Measurements from ENCODE around the gene MAEA.

Gene MAEA

DNA sequence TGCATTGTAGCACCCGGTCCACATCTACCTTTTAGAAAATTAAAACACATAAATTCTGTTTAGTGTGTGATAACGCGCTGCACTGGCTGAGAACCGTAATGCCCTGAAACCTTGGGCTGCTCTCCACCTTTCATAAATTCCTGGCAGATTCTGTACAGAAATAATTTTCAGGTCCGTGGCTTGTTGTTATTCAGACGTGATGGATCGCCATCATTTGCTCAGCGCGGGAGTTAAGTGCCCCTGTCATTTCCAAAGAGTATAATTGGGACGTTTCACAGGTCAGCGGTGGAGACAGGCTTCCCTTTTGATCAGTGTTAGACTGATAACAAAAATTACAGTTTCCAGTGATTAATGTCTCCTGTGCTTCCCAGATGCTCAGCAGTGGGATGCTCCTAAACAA lies 73.8 kb downstream of the MAEA start:
- Histone ChIP-seq H3K36me3 (replicated peaks in 1 of 2; ENCODE audit: control insufficient read depth in 2 of 2, insufficient read depth in 2 of 2, low read length in 2 of 2) (peaks cover 0 to 15% of the 10 kb centered on the region in 2 donors), H3K14ac (ENCODE audit: low read length) (no peak overlapping the region), H3K4me3 (ENCODE audit: low read length in 2 of 2) (no peak overlapping the region), H3K4me1 (ENCODE audit: control insufficient read depth in 2 of 2, insufficient read depth in 1 of 2, low read depth in 1 of 2, low read length in 2 of 2) (no peaks in the 10 kb centered on the region), H2BK5ac (ENCODE audit: low read length) (no peak overlapping the region), H3K79me1 (ENCODE audit: low read depth, low read length) (peaks cover 5% of the 10 kb centered on the region), H2BK12ac (ENCODE audit: low read length) (no peak overlapping the region), H2AK5ac (ENCODE audit: low read depth, low read length) (no peak overlapping the region), H2BK15ac (ENCODE audit: low read length) (no peak overlapping the region), H2AFZ (ENCODE audit: low read length) (no peak overlapping the region), H3K4ac (ENCODE audit: low read length) (no peak overlapping the region), H3K27me3 (ENCODE audit: control insufficient read depth in 3 of 3, insufficient read depth in 3 of 3, low read depth in 1 of 3, low read length in 3 of 3) (no peaks in the 10 kb centered on the region), H3K18ac (ENCODE audit: low read length) (no peak overlapping the region), H4K8ac (ENCODE audit: low read depth, low read length) (no peak overlapping the region), H3K4me2 (ENCODE audit: insufficient read depth, low read length, poor library complexity, severe bottlenecking) (no peak overlapping the region), H2BK120ac (ENCODE audit: low read depth, low read length) (no peak overlapping the region), H3K23ac (ENCODE audit: low read depth, low read length, poor library complexity) (no peak overlapping the region), H3K27ac (replicated peaks; ENCODE audit: low read length) (no peak overlapping the region), H3K9me3 (replicated peaks in 1 of 2; ENCODE audit: control insufficient read depth in 2 of 2, insufficient read depth in 1 of 2, low read depth in 1 of 2, low read length in 2 of 2) (no peaks in the 10 kb centered on the region), H3K9ac (ENCODE audit: low read depth, low read length, poor library complexity) (no peak overlapping the region), H4K91ac (ENCODE audit: low read depth, low read length, poor library complexity) (no peak overlapping the region)
- no CpG with 5 or more reads among the region's 11 CpGs for WGBS, 2 donors (ENCODE audit: extremely low coverage in 2 of 2, insufficient read length in 2 of 2, insufficient replicate concordance in 1 of 2)
- no peak for DNase-seq (ENCODE audit: low spot score)

DNA sequence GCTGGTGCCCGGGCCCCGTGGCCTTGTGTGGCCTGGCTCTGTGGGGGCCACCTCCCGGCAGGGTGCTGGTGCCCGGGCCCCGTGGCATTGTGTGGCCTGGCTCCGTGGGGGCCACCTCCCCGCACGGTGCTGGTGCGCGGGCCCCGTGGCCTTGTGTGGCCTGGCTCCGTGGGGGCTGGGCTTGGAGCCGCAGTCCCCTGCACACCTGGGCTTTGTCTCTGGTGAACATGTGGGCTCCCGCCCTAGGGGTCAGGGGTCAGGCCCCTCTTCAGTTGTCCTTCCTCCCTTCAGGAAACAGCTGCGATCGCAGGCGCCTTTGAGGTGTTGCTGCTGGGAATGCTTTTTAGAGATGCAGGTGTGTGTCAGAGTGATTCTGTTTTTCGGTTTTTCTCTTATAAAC lies 74.5 kb downstream of the MAEA start:
- H2BK5ac ChIP-seq (ENCODE audit: low read length), result no peak overlapping the region
- peak overlapping the region; percentile 50 for H3K9ac ChIP-seq (ENCODE audit: low read depth, low read length, poor library complexity)
- peaks cover 5% of the 10 kb centered on the region for H3K79me1 ChIP-seq (ENCODE audit: low read depth, low read length)
- no CpG with 5 or more reads among the region's 18 CpGs for WGBS, 2 donors (ENCODE audit: extremely low coverage in 2 of 2, insufficient read length in 2 of 2, insufficient replicate concordance in 1 of 2)
- no peak overlapping the region for H3K27ac ChIP-seq (replicated peaks; ENCODE audit: low read length)
- no peak overlapping the region for H3K4me2 ChIP-seq (ENCODE audit: insufficient read depth, low read length, poor library complexity, severe bottlenecking)
- no peaks in the 10 kb centered on the region for H3K4me1 ChIP-seq (ENCODE audit: control insufficient read depth in 2 of 2, insufficient read depth in 1 of 2, low read depth in 1 of 2, low read length in 2 of 2)
- no peak overlapping the region for H2BK15ac ChIP-seq (ENCODE audit: low read length)
- no peak overlapping the region for H2BK12ac ChIP-seq (ENCODE audit: low read length)
- no peak overlapping the region for H2BK120ac ChIP-seq (ENCODE audit: low read depth, low read length)
- no peak overlapping the region for H3K18ac ChIP-seq (ENCODE audit: low read length)
- no peak overlapping the region for H3K4ac ChIP-seq (ENCODE audit: low read length)
- no peaks in the 10 kb centered on the region for H3K27me3 ChIP-seq (ENCODE audit: control insufficient read depth in 3 of 3, insufficient read depth in 3 of 3, low read depth in 1 of 3, low read length in 3 of 3)
- H3K36me3 ChIP-seq (replicated peaks in 1 of 2; ENCODE audit: control insufficient read depth in 2 of 2, insufficient read depth in 2 of 2, low read length in 2 of 2), result peaks cover 0 to 9% of the 10 kb centered on the region in 2 donors
- H4K91ac ChIP-seq (ENCODE audit: low read depth, low read length, poor library complexity), result no peak overlapping the region
- no peak for DNase-seq (ENCODE audit: low spot score)
- H3K23ac ChIP-seq (ENCODE audit: low read depth, low read length, poor library complexity), result no peak overlapping the region
- H3K4me3 ChIP-seq (ENCODE audit: low read length in 2 of 2), result no peak overlapping the region
- no peak overlapping the region for H2AK5ac ChIP-seq (ENCODE audit: low read depth, low read length)
- H3K9me3 ChIP-seq (replicated peaks in 1 of 2; ENCODE audit: control insufficient read depth in 2 of 2, insufficient read depth in 1 of 2, low read depth in 1 of 2, low read length in 2 of 2), result no peaks in the 10 kb centered on the region
- no peak overlapping the region for H4K8ac ChIP-seq (ENCODE audit: low read depth, low read length)
- no peak overlapping the region for H2AFZ ChIP-seq (ENCODE audit: low read length)
- no peak overlapping the region for H3K14ac ChIP-seq (ENCODE audit: low read length)

DNA sequence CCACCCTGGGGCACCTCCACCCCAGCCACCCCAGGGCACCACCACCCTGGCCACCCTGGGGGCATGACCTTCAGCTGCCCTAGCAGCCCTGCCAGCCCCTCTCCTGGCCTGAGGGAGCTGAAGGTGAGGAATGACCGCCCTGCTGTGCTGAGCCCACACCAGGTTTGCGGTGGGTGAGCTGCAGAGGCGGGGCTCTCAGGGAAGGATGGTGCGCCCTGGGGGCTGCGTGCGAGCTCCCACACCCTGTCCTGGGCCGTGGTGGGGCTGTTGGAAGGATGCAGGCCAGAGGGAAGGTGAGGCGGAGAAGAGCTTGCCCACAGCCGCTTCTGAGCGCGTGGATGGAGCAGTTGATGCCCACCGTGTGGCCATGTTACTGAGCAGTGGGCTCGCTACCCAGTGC lies 75.1 kb downstream of the MAEA start:
- no peak overlapping the region for H3K18ac ChIP-seq (ENCODE audit: low read length)

DNA sequence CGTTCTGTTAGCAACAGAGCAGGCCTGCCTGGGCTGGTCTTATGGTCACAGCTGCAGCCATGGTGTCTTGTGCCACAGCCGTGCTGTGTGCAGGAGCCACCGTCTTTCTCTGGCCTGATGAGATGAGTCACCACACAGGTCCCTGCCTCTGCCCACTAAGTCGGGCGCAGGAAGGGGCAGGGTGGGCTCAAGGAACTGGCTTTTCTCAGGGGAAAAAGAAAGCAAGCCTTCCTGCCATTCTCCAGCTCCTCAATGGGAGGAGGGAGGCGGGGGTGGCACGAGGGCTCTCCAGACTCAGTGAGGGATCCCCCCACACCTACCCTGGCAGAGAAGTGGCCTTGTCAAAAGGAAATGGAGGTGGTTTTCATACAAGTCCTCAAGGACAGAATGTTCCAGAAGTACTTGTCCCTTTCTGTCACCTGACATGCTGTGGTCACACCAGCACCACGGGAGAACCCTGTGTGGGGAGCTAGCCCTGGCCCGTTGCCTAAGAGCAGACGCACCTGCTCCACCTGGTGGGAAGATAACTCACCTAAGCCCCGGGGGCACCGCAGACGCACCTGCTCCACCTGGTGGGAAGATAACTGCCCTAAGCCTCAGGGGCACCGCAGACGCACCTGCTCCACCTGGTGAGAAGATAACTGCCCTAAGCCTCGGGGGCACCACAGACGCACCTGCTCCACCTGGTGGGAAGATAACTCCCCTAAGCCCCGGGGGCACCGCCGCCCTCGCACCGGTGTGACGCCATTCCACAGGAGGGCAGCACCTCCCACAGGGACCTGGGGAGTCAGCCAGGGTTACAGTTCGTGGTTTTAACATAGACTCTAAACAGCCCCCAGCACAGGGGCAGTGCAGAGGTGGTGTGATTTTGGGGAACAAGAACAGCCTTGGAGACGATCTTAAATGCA lies 75.8 kb downstream of the MAEA start:
- Histone ChIP-seq H3K23ac (ENCODE audit: low read depth, low read length, poor library complexity) (no peak overlapping the region), H2AFZ (ENCODE audit: low read length) (no peak overlapping the region), H3K4me3 (ENCODE audit: low read length in 2 of 2) (no peak overlapping the region), H2BK120ac (ENCODE audit: low read depth, low read length) (no peak overlapping the region), H3K4ac (ENCODE audit: low read length) (no peak overlapping the region), H3K27ac (replicated peaks; ENCODE audit: low read length) (no peak overlapping the region), H3K36me3 (replicated peaks in 1 of 2; ENCODE audit: control insufficient read depth in 2 of 2, insufficient read depth in 2 of 2, low read length in 2 of 2) (peaks cover 0 to 9% of the 10 kb centered on the region in 2 donors), H3K18ac (ENCODE audit: low read length) (no peak overlapping the region), H2BK15ac (ENCODE audit: low read length) (no peak overlapping the region), H3K14ac (ENCODE audit: low read length) (no peak overlapping the region), H4K91ac (ENCODE audit: low read depth, low read length, poor library complexity) (no peak overlapping the region), H3K4me2 (ENCODE audit: insufficient read depth, low read length, poor library complexity, severe bottlenecking) (no peak overlapping the region), H3K4me1 (ENCODE audit: control insufficient read depth in 2 of 2, insufficient read depth in 1 of 2, low read depth in 1 of 2, low read length in 2 of 2) (no peaks in the 10 kb centered on the region), H2BK12ac (ENCODE audit: low read length) (no peak overlapping the region), H3K9me3 (replicated peaks in 1 of 2; ENCODE audit: control insufficient read depth in 2 of 2, insufficient read depth in 1 of 2, low read depth in 1 of 2, low read length in 2 of 2) (no peaks in the 10 kb centered on the region), H3K27me3 (ENCODE audit: control insufficient read depth in 3 of 3, insufficient read depth in 3 of 3, low read depth in 1 of 3, low read length in 3 of 3) (no peaks in the 10 kb centered on the region), H2BK5ac (ENCODE audit: low read length) (peak overlapping the region; percentile 22), H3K9ac (ENCODE audit: low read depth, low read length, poor library complexity) (no peak overlapping the region), H3K79me1 (ENCODE audit: low read depth, low read length) (peaks cover 5% of the 10 kb centered on the region), H2AK5ac (ENCODE audit: low read depth, low read length) (peak overlapping the region; percentile 52), H4K8ac (ENCODE audit: low read depth, low read length) (no peak overlapping the region)
- DNase-seq (ENCODE audit: low spot score), result no peak
- WGBS, 2 donors (ENCODE audit: extremely low coverage in 2 of 2, insufficient read length in 2 of 2, insufficient replicate concordance in 1 of 2), result no CpG with 5 or more reads among the region's 25 CpGs

More for the DNA sequence above, 75.1 kb downstream of the MAEA start:
- Histone ChIP-seq H3K9ac (ENCODE audit: low read depth, low read length, poor library complexity) (peak overlapping the region; percentile 44), H3K14ac (ENCODE audit: low read length) (no peak overlapping the region), H4K91ac (ENCODE audit: low read depth, low read length, poor library complexity) (no peak overlapping the region), H3K27me3 (ENCODE audit: control insufficient read depth in 3 of 3, insufficient read depth in 3 of 3, low read depth in 1 of 3, low read length in 3 of 3) (no peaks in the 10 kb centered on the region), H2BK5ac (ENCODE audit: low read length) (peak overlapping the region; percentile 22), H2AFZ (ENCODE audit: low read length) (no peak overlapping the region), H3K4me2 (ENCODE audit: insufficient read depth, low read length, poor library complexity, severe bottlenecking) (no peak overlapping the region), H4K8ac (ENCODE audit: low read depth, low read length) (no peak overlapping the region), H3K79me1 (ENCODE audit: low read depth, low read length) (peaks cover 5% of the 10 kb centered on the region), H3K9me3 (replicated peaks in 1 of 2; ENCODE audit: control insufficient read depth in 2 of 2, insufficient read depth in 1 of 2, low read depth in 1 of 2, low read length in 2 of 2) (no peaks in the 10 kb centered on the region), H3K27ac (replicated peaks; ENCODE audit: low read length) (no peak overlapping the region), H3K4me1 (ENCODE audit: control insufficient read depth in 2 of 2, insufficient read depth in 1 of 2, low read depth in 1 of 2, low read length in 2 of 2) (no peaks in the 10 kb centered on the region), H2BK12ac (ENCODE audit: low read length) (peak overlapping the region; percentile 22), H2BK120ac (ENCODE audit: low read depth, low read length) (no peak overlapping the region), H3K23ac (ENCODE audit: low read depth, low read length, poor library complexity) (no peak overlapping the region), H2AK5ac (ENCODE audit: low read depth, low read length) (no peak overlapping the region), H2BK15ac (ENCODE audit: low read length) (no peak overlapping the region), H3K36me3 (replicated peaks in 1 of 2; ENCODE audit: control insufficient read depth in 2 of 2, insufficient read depth in 2 of 2, low read length in 2 of 2) (peaks cover 0 to 9% of the 10 kb centered on the region in 2 donors), H3K4me3 (ENCODE audit: low read length in 2 of 2) (no peak overlapping the region), H3K4ac (ENCODE audit: low read length) (no peak overlapping the region)
- DNase-seq (ENCODE audit: low spot score), result no peak
- WGBS, 2 donors (ENCODE audit: extremely low coverage in 2 of 2, insufficient read length in 2 of 2, insufficient replicate concordance in 1 of 2), result no CpG with 5 or more reads among the region's 13 CpGs
